ENCODE data around the gene MMP12. TPM values are rescaled to one million over a fixed set of nuclear protein-coding genes. Genes with fewer than 3 reads are reported as not detected.
"Not testable (repeated sequence)": the region's sequence is repeated elsewhere in the genome, so short reads cannot be mapped to it uniquely, and the experiment has no call there.

MMP12 gene
- total RNA-seq, 3 donors from 2014 or later, result not detected

DNA sequence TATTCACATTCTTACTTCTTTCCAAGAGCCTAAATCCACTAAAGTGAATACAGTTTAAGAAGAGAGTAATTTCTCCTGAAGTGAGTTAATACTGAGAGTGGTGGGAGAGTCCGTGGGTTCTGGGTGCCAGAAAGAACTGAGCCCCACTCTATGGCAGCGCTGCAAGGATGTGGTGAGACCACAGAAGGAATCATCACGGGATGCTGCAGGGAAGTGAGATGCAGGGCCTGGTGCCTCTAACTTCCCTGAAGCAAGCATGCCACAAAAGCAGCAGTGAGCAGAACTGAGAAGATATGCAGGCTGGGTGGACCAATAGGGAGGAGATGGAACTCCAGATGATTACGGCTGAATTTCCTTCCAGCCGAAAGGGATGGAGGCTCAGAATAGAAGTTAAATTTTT lies 5.0 kb upstream of the MMP12 start:
- Mint-ChIP-seq H3K27me3 (ENCODE audit: low read depth) (peaks cover 1% of the 10 kb centered on the region), H3K36me3 (ENCODE audit: insufficient read depth) (no peaks in the 10 kb centered on the region), H3K4me3 (no peak overlapping the region), H3K9me3 (no peaks in the 10 kb centered on the region), H3K4me1 (ENCODE audit: low read depth) (no peaks in the 10 kb centered on the region)
- DNase-seq (no peak), ATAC-seq (no peak)

DNA sequence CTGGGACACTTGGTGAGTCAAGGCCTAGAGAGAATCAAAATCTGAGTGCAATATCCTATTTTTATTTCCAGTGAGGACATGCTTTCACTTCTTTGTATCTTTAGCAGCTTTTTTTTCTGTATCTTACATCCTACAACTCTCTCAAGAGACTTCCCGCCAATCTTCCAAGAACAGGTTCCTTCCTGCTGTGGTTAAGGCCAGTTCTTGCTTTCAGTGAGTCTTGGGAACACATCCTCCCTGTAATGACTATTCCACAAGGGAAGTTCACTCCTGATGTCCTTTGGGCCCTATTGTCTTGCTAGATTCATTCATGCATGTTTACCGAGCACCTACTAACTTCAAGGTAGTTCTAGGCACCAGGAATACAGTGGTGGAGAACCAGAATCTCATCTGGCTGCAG lies 3.8 kb upstream of the MMP12 start:
- ATAC-seq, result no peak
- no peak for DNase-seq
- no peaks in the 10 kb centered on the region for H3K4me1 Mint-ChIP-seq (ENCODE audit: low read depth)
- no peaks in the 10 kb centered on the region for H3K36me3 Mint-ChIP-seq (ENCODE audit: insufficient read depth)
- H3K27me3 Mint-ChIP-seq (ENCODE audit: low read depth), result peaks cover 1% of the 10 kb centered on the region
- H3K9me3 Mint-ChIP-seq, result no peaks in the 10 kb centered on the region
- no peak overlapping the region for H3K4me3 Mint-ChIP-seq

DNA sequence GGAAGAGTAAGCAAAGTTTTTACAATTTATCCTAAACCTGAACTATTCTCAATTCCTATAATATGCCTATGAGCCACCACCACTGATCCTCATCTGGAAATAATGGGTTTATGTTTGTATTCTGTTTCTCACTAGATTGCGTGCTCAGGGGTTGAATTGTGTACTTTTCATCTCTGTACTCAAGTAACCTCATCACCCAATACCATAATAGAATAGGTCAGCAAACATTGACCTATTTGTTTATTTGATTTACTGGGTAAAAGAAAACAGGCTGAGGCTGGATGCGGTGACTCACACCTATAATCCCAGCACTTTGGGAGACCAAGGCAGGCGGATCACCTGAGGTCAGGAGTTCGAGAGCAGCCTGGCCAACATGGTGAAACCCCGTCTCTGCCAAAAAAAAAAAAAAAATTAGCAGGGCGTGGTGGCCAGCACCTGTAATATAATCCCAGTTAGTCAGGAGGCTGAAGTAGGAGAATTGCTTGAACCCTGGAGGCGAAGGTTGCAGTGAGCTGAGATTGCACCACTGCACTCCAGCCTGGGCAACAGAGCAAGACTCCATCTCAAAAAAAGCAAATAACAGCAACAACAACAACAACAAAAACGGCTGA lies 5.3 kb downstream of the MMP12 start:
- not testable (repeated sequence) for H3K36me3 Mint-ChIP-seq (ENCODE audit: insufficient read depth); H3K4me3 Mint-ChIP-seq; H3K4me1 Mint-ChIP-seq (ENCODE audit: low read depth); ATAC-seq; H3K9me3 Mint-ChIP-seq; H3K27me3 Mint-ChIP-seq (ENCODE audit: low read depth); DNase-seq

DNA sequence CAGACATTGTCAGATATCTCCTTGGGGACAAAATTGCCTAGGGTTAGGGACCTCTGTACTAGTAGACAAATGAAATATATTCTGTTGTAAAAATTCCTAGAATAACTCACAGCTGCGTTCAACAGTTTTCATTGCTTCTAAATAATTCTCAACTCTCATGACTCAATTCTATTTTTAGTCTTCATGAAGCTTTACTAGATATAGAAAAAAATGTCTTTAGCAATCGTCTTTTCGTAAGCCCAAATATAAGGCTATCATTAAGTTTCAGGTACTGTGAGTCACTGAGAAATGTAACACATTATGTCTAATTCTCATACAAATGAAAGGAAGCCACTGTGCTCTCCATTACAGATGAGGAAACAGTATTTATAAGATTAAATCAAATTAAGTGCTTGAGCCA lies 6.4 kb downstream of the MMP12 start:
- DNase-seq (no peak), ATAC-seq (no peak)
- H3K9me3 Mint-ChIP-seq, result no peaks in the 10 kb centered on the region
- no peaks in the 10 kb centered on the region for H3K4me1 Mint-ChIP-seq (ENCODE audit: low read depth)
- no peak overlapping the region for H3K4me3 Mint-ChIP-seq
- H3K36me3 Mint-ChIP-seq (ENCODE audit: insufficient read depth), result no peaks in the 10 kb centered on the region
- no peaks in the 10 kb centered on the region for H3K27me3 Mint-ChIP-seq (ENCODE audit: low read depth)

DNA sequence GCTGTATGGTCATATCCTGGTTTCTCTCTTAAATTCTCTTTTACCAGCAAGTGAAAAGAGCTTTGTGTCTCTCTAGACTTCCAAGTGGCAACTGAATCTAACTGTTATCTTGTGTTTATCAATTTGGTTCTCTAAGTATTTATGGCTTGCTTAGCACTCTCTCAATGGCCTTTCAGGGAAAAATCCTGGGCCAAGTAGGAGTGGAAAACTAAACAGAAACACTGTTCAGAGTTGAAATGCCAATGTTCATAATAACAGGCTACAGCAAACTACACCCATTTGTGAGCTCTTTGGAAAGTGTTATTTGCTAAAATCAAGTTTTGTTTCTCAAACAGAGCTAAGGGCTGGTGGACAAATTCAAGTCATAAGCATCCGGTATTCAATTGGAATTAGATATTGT lies 10.1 kb downstream of the MMP12 start:
- Mint-ChIP-seq H3K4me1 (ENCODE audit: low read depth) (no peaks in the 10 kb centered on the region), H3K27me3 (ENCODE audit: low read depth) (peaks cover 3% of the 10 kb centered on the region), H3K4me3 (no peak overlapping the region), H3K9me3 (no peaks in the 10 kb centered on the region), H3K36me3 (ENCODE audit: insufficient read depth) (no peaks in the 10 kb centered on the region)
- DNase-seq (no peak), ATAC-seq (no peak)

DNA sequence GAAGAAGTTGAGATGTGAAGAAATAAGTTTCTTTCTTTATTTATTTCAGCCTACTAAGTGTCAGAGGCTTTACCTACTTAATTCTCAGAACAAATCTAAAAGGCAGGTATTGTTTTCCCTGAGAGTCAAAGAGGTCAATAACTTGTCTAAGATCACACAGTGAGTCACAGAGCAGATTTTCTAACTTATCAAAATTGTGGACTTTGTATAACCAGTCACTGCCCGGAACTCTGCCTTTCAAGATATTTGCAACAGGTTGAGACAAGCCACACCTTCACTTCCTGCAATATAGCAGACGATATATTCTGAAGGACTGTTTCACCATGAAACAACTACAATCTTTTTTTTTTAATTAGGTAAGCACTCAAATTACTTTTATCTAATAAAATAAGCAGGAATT lies 20.8 kb downstream of the MMP12 start:
- no peaks in the 10 kb centered on the region for H3K36me3 Mint-ChIP-seq (ENCODE audit: insufficient read depth)
- H3K9me3 Mint-ChIP-seq, result peaks cover 3% of the 10 kb centered on the region
- no peak for ATAC-seq
- peaks cover 13% of the 10 kb centered on the region for H3K27me3 Mint-ChIP-seq (ENCODE audit: low read depth)
- no peaks in the 10 kb centered on the region for H3K4me1 Mint-ChIP-seq (ENCODE audit: low read depth)
- no peak overlapping the region for H3K4me3 Mint-ChIP-seq
- no peak for DNase-seq

DNA sequence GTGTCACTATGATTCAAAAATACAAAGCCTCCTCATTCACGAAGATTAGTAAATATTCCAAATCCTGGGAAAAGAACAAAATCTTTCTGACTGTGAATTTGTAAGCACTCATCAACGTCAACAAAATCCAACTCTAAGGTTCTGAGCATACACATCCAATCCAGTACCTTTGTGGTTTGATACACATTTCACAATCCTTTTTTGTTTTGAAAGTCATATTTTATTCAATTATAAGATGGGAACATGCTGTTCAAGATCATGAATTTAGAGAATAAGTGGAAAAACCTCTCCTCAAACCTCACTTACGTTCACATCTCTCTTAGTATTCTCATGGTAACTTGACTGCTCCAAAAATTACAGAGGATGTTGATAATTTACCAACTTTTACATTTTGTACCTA lies 21.7 kb downstream of the MMP12 start:
- DNase-seq, result no peak
- Mint-ChIP-seq H3K9me3 (peaks cover 3% of the 10 kb centered on the region), H3K4me1 (ENCODE audit: low read depth) (no peaks in the 10 kb centered on the region), H3K4me3 (no peak overlapping the region), H3K36me3 (ENCODE audit: insufficient read depth) (no peaks in the 10 kb centered on the region), H3K27me3 (ENCODE audit: low read depth) (peaks cover 13% of the 10 kb centered on the region)
- ATAC-seq, result no peak

DNA sequence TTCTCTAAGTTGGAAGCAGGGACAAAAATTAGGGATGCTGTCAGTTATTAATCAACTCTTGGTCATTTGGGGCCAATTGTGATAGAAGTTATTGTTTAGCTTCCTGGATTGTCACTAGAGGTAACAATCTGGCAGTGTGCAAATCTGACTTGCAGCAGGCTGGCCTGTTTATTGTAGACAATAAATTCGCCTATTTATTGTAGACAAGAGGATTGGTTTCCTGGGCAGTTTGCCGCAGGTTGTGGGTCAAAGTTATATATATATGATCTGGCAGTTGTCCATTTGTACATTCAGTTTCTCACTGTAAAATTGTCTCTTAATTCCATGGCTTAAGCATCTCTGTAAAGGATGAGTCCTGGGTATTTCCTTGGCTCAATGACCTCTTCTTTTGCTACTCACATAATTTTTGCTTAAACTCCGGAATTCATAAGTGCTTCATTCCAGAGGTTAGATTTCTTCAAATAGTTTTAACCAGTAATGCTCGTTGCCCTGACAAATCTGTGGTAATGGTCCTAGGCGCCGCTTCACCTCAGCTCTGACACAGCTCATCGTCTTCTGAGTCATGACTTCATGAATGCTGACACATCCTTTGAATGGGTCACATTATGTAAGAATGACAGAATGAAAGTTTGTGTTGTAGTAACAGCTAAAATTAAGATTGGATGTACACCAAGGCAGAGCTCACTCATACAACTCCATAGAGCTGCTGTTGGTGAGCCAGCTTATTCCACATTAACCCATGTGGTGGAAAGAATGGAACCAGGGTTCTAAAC lies 23.6 kb downstream of the MMP12 start:
- Mint-ChIP-seq H3K4me1 (ENCODE audit: low read depth) (no peaks in the 10 kb centered on the region), H3K4me3 (no peak overlapping the region), H3K27me3 (ENCODE audit: low read depth) (peaks cover 13% of the 10 kb centered on the region), H3K36me3 (ENCODE audit: insufficient read depth) (no peaks in the 10 kb centered on the region), H3K9me3 (peaks cover 3% of the 10 kb centered on the region)
- no peak for ATAC-seq
- no peak for DNase-seq

DNA sequence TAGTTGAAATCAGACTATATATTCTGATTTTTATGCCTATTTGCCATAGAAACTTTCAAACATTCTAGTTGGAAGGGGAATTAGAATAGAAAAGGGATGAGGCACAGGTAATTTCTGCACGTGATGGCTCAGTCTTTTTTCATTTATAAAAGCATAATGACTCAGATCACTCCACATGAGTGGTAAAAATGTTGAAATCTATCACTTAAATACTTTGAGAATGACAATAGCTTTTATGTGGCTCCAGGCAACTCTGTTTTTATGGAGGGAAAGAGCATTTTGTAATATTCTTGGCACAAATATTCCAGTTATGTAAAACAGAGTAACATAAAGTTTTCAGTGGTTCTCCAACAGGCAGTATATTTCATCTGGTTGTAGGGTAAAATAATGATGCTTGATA lies 25.5 kb downstream of the MMP12 start:
- no peaks in the 10 kb centered on the region for H3K9me3 Mint-ChIP-seq
- no peaks in the 10 kb centered on the region for H3K4me1 Mint-ChIP-seq (ENCODE audit: low read depth)
- ATAC-seq (no peak), DNase-seq (no peak)
- peaks cover 10% of the 10 kb centered on the region for H3K27me3 Mint-ChIP-seq (ENCODE audit: low read depth)
- no peaks in the 10 kb centered on the region for H3K36me3 Mint-ChIP-seq (ENCODE audit: insufficient read depth)
- H3K4me3 Mint-ChIP-seq, result no peak overlapping the region

DNA sequence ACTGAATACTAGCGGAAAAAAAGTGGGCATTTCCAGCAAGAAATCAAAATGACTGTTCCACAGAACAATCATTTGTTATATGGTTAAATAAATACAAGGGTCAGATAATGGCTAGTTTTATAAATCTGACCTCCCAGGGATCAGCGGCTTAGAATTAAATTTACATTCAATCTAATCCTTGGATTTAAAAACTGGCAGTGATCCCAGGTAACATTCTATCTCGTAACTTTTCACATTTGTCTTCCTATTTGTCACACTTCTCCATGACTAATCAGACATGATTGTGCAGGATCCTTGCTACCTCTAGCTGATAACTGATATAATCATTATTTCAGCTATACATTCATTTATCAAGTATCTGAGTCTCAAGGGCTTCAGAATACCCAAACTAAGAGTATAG lies 28.5 kb downstream of the MMP12 start:
- Mint-ChIP-seq H3K27me3 (ENCODE audit: low read depth) (peaks cover 5% of the 10 kb centered on the region), H3K4me1 (ENCODE audit: low read depth) (no peaks in the 10 kb centered on the region), H3K36me3 (ENCODE audit: insufficient read depth) (no peaks in the 10 kb centered on the region), H3K9me3 (no peaks in the 10 kb centered on the region), H3K4me3 (no peak overlapping the region)
- DNase-seq, result no peak
- ATAC-seq, result no peak

DNA sequence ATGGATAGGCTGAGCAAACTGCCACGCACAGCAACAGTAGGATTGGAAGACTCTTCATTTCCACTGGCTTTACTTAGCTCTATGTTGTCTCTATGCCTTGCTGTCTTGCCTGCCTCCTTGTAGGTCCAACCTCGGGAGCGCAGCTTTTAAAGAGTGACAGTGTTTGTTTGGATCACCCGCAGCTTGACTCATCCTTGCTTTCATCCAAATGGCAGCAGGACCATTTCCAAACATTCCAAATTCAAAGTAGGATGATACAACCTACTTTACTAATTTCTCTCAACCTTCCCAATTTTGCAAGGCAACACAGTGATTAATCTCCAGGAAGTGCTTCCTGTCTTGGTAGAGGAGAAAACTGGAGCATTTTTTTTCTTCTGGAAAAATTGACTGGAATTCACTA lies 31.3 kb downstream of the MMP12 start, which contains the start of gene MMP3:
Gene MMP3, minus strand, starts transcription at position 121 of the 400 bp plus-strand sequence. Its CDS starts 63 bp downstream, at position 58.
- Mint-ChIP-seq H3K36me3 (ENCODE audit: insufficient read depth) (no peaks in the 10 kb centered on the region), H3K9me3 (no peaks in the 10 kb centered on the region), H3K27me3 (ENCODE audit: low read depth) (no peaks in the 10 kb centered on the region), H3K4me1 (ENCODE audit: low read depth) (no peaks in the 10 kb centered on the region), H3K4me3 (no peak within 1 kb of the TSS)
- ATAC-seq (no peak), DNase-seq (no peak)

DNA sequence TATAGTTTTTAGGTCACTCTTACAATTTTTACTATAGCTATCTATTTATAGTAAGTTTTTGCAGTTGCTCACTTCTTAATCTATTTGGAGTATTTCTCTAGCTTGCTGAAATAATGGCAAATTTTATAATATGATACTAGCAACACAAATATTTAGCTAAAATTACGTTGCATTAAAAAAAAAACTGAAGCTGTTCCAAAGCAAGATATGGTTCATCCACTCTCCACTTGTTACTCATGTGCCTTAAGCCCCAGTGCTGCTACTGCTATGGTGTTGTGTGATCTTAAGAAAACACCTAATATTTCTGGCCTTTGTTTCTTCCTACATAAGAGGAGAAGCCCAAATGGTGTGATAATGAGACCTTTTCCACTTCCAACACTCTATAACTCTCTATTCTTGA lies 31.9 kb downstream of the MMP12 start:
- H3K4me3 Mint-ChIP-seq, result no peak overlapping the region
- no peaks in the 10 kb centered on the region for H3K27me3 Mint-ChIP-seq (ENCODE audit: low read depth)
- no peaks in the 10 kb centered on the region for H3K4me1 Mint-ChIP-seq (ENCODE audit: low read depth)
- H3K9me3 Mint-ChIP-seq, result no peaks in the 10 kb centered on the region
- DNase-seq, result no peak
- H3K36me3 Mint-ChIP-seq (ENCODE audit: insufficient read depth), result no peaks in the 10 kb centered on the region
- ATAC-seq, result no peak

DNA sequence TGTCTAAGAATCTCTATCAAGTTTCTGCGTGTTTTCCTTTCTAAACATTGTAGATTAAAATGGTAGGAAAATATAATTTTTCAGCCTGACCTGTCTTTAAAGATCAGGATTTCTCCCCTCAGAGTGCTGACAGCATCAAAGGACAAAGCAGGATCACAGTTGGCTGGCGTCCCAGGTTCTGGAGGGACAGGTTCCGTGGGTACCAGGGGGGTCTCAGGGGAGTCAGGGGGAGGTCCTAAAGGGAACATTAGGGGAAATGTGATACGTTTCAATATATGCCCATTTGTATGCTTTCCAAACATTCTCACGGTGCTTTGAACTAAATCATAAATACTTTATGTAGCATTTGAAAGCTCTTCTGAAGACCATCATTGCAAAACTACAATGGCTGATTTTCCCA lies 34.8 kb downstream of the MMP12 start:
- H3K4me1 Mint-ChIP-seq (ENCODE audit: low read depth), result no peaks in the 10 kb centered on the region
- no peaks in the 10 kb centered on the region for H3K27me3 Mint-ChIP-seq (ENCODE audit: low read depth)
- DNase-seq, result no peak
- H3K36me3 Mint-ChIP-seq (ENCODE audit: insufficient read depth), result no peaks in the 10 kb centered on the region
- no peaks in the 10 kb centered on the region for H3K9me3 Mint-ChIP-seq
- ATAC-seq, result no peak
- H3K4me3 Mint-ChIP-seq, result no peak overlapping the region

DNA sequence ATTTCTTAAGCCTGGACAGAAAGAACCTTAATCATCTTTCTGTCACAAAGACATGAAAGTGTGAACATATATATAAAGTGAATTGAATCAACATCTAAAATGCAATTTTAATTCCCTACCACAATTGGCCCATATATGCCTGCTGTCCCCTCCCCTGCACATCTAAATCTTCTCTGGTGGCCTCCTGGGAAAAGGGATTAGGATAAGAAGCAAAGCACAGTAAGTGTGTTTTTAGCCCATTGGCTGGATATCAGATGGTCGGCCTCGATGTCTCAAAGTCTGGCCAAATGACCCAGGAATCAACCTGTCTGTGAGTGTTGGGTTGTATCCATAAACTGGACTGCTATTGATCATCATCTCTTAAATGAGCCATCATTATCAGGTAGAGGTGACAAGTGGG lies 37.1 kb downstream of the MMP12 start:
- no peaks in the 10 kb centered on the region for H3K4me1 Mint-ChIP-seq (ENCODE audit: low read depth)
- H3K36me3 Mint-ChIP-seq (ENCODE audit: insufficient read depth), result no peaks in the 10 kb centered on the region
- DNase-seq, result no peak
- no peaks in the 10 kb centered on the region for H3K9me3 Mint-ChIP-seq
- H3K27me3 Mint-ChIP-seq (ENCODE audit: low read depth), result peaks cover 2% of the 10 kb centered on the region
- no peak overlapping the region for H3K4me3 Mint-ChIP-seq
- no peak for ATAC-seq

DNA sequence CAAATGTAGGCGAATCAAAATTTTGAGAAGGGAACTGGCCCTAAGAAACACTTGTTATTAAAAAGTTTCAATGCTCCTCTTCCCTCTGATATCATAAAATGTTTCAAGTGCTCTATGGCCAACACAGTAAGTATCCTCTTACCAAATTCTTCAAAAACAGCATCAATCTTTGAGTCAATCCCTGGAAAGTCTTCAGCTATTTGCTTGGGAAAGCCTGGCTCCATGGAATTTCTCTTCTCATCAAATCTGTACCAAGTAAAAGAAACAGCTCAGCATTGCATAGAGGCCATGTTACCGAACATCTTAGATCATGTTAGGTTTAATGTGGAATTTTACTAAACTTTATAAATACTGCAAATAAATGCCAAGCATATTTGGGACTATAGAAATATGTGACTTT lies 37.6 kb downstream of the MMP12 start:
- Mint-ChIP-seq H3K4me1 (ENCODE audit: low read depth) (no peaks in the 10 kb centered on the region), H3K36me3 (ENCODE audit: insufficient read depth) (no peaks in the 10 kb centered on the region), H3K9me3 (no peaks in the 10 kb centered on the region), H3K4me3 (no peak overlapping the region), H3K27me3 (ENCODE audit: low read depth) (peaks cover 5% of the 10 kb centered on the region)
- ATAC-seq (no peak), DNase-seq (no peak)

Measured in activated T-cell treated with anti-CD3 and anti-CD28 coated beads, Interleukin-2, amount 50 U/mL, for 4 hours (primary cell).